SK-N-SH (cell line): ENCODE results near the gene TMEM202. TPM values are rescaled to one million over a fixed set of nuclear protein-coding genes. Genes with fewer than 3 reads are reported as not detected.

Source experiments
- CTCF ChIA-PET: fragments of 300-600, 350-600 bp; formaldehyde crosslinking; extraction: SDS; loops from one replicate; lab custom pipeline; 2021; lab: Yijun Ruan, JAX
- POLR2A ChIA-PET: fragments of 350-600 bp; sonication (Branson Sonifier 250); formaldehyde crosslinking; extraction: SDS; loops from one replicate; lab custom pipeline; 2020; ENCODE audit warnings: antibody characterized with exemption, inconsistent platforms; lab: Yijun Ruan, JAX
- DNase-seq: peaks from one replicate; pipeline ENCODE4 v3.0.0; 2012
- H2AFZ ChIP-seq: fragments of 200-600 bp; sonication (generic); 2 replicates; pipeline ENCODE4 v1.8.1; 2016; ENCODE audit warnings: antibody characterized with exemption, mild to moderate bottlenecking, low read depth
- H3F3A ChIP-seq: fragments of 200-600 bp; sonication (generic); replicated peaks from 2 replicates; pipeline ENCODE3; 2016; ENCODE audit warnings: antibody characterized with exemption, mild to moderate bottlenecking; ENCODE audit not compliant: insufficient read depth
- H3K27ac ChIP-seq, 2 experiments: fragments of 200-500 bp in 1 of 2; fragments of 200-600 bp in 1 of 2; sonication (Bioruptor generic) in 1 of 2; sonication (generic), shearing (Covaris generic) in 1 of 2; 2 replicates each; pipeline versions ENCODE4 v1.5.1 to v1.6.1; 2014 to 2016; ENCODE audit warnings: low read depth in 2 of 2, inconsistent platforms in 1 of 2, low read length in 1 of 2, mild to moderate bottlenecking in 1 of 2, mixed read lengths in 1 of 2
- H3K27me3 ChIP-seq: fragments of 200-600 bp; sonication (generic), shearing (Covaris generic); 2 replicates; pipeline ENCODE4 v1.6.1; 2016; ENCODE audit warnings: mixed run types; ENCODE audit not compliant: insufficient read depth
- H3K36me3 ChIP-seq, 2 experiments: fragments of 200-500 bp in 1 of 2; fragments of 200-600 bp in 1 of 2; sonication (Bioruptor generic) in 1 of 2; sonication (generic) in 1 of 2; replicated peaks in 1 of 2; 2 replicates each; pipeline versions ENCODE3 to v1.5.1; 2014 to 2016; ENCODE audit warnings: low read length in 1 of 2, mild to moderate bottlenecking in 1 of 2; ENCODE audit not compliant: insufficient read depth in 2 of 2, control insufficient read depth in 1 of 2
- H3K4me1 ChIP-seq, 2 experiments: fragments of 200-500 bp in 1 of 2; fragments of 200-600 bp in 1 of 2; sonication (Bioruptor generic) in 1 of 2; sonication (generic), shearing (Covaris generic) in 1 of 2; 2 replicates each; pipeline versions ENCODE4 v1.5.1 to v1.6.1; 2014 to 2016; ENCODE audit warnings: low read depth in 1 of 2, low read length in 1 of 2, mixed run types in 1 of 2; ENCODE audit not compliant: insufficient read depth in 2 of 2, control insufficient read depth in 1 of 2
- H3K4me2 ChIP-seq: fragments of 200-600 bp; sonication (generic), shearing (Covaris generic); 2 replicates; pipeline ENCODE4 v1.6.1; 2017; ENCODE audit warnings: mixed run types
- H3K4me3 ChIP-seq, 2 experiments: fragments of 200-500 bp in 1 of 2; fragments of 200-600 bp in 1 of 2; sonication (Bioruptor generic) in 1 of 2; sonication (generic), shearing (Covaris generic) in 1 of 2; 2 replicates each; pipeline versions ENCODE4 v1.5.1 to v1.8.1; 2014 to 2016; ENCODE audit warnings: low read depth in 2 of 2, inconsistent platforms in 1 of 2, low read length in 1 of 2, mild to moderate bottlenecking in 1 of 2, mixed read lengths in 1 of 2, moderate library complexity in 1 of 2
- H3K79me2 ChIP-seq: fragments of 200-600 bp; sonication (generic); 2 replicates; pipeline ENCODE4 v1.8.1; 2017; ENCODE audit warnings: mild to moderate bottlenecking; ENCODE audit not compliant: insufficient read depth
- H3K9ac ChIP-seq: fragments of 200-600 bp; sonication (generic); 2 replicates; pipeline ENCODE4 v1.6.1; 2017; ENCODE audit warnings: mixed run types
- H3K9me2 ChIP-seq: fragments of 200-600 bp; sonication (generic); 2 replicates; pipeline ENCODE4 v1.6.1; 2017; ENCODE audit warnings: mixed run types
- H3K9me3 ChIP-seq: fragments of 200-600 bp; sonication (generic); 2 replicates; pipeline ENCODE4 v1.6.1; 2017; ENCODE audit warnings: mixed run types, mild to moderate bottlenecking, moderate library complexity
- H4K20me1 ChIP-seq: fragments of 200-600 bp; sonication (generic); 2 replicates; pipeline ENCODE4 v1.6.1; 2017; ENCODE audit warnings: mild to moderate bottlenecking, mixed run types; ENCODE audit not compliant: insufficient read depth
- CHD2 ChIP-seq: fragments of 150-350 bp; IDR thresholded peaks from 2 replicates; pipeline ENCODE4 v1.6.1; 2018; ENCODE audit warnings: low read length; ENCODE audit not compliant: partially characterized antibody
- FOXJ3 ChIP-seq: sonication (generic); formaldehyde crosslinking; IDR thresholded peaks from 2 replicates; pipeline ENCODE4 v1.5.1; 2020; ENCODE audit warnings: mild to moderate bottlenecking, missing genetic modification reagents
- GABPA ChIP-seq: IDR thresholded peaks from 2 replicates; pipeline ENCODE4 v1.4.0; 2012; ENCODE audit warnings: low read depth, mild to moderate bottlenecking
- JUND ChIP-seq: IDR thresholded peaks from 2 replicates; pipeline ENCODE4 v1.4.0; 2012
- NFIC ChIP-seq: IDR thresholded peaks from 2 replicates; pipeline ENCODE4 v1.4.0; 2012; ENCODE audit warnings: borderline replicate concordance
- NRF1 ChIP-seq: IDR thresholded peaks from 2 replicates; pipeline ENCODE4 v1.6.1; 2012; ENCODE audit warnings: low read depth, mild to moderate bottlenecking, low read length
- RAD21 ChIP-seq: IDR thresholded peaks from 2 replicates; pipeline ENCODE4 v1.6.1; 2012; ENCODE audit warnings: mild to moderate bottlenecking, low read length
- RCOR1 ChIP-seq: fragments of 150-350 bp; IDR thresholded peaks from 2 replicates; pipeline ENCODE4 v1.6.1; 2017; ENCODE audit warnings: antibody characterized with exemption, low read length
- RXRA ChIP-seq: IDR thresholded peaks from 2 replicates; pipeline ENCODE4 v1.4.0; 2012; ENCODE audit warnings: low read depth, mild to moderate bottlenecking, borderline replicate concordance
- SMC3 ChIP-seq: IDR thresholded peaks from 2 replicates; pipeline ENCODE4 v1.6.1; 2012; ENCODE audit warnings: low read depth, low read length, improper control_type of control experiment
- TAF1 ChIP-seq: IDR thresholded peaks from 2 replicates; pipeline ENCODE4 v1.6.1; 2012; ENCODE audit warnings: low read depth, mild to moderate bottlenecking, low read length, moderate library complexity, borderline replicate concordance
- TCF12 ChIP-seq: IDR thresholded peaks from 2 replicates; pipeline ENCODE4 v1.4.0; 2012
- TEAD4 ChIP-seq: IDR thresholded peaks from 2 replicates; pipeline ENCODE4 v1.4.0; 2012; ENCODE audit warnings: mild to moderate bottlenecking, borderline replicate concordance; ENCODE audit not compliant: insufficient read depth
- YY1 ChIP-seq: IDR thresholded peaks from 2 replicates; pipeline ENCODE4 v1.4.0; 2012; ENCODE audit warnings: low read depth, mild to moderate bottlenecking
- WGBS: methylation state at CpG from one replicate; pipeline ENCODE4 v1.1.6; 2017; ENCODE audit warnings: low lambda C conversion rate; 5-methylcytosine and 5-hydroxymethylcytosine counted together
- polyA plus RNA-seq, 3 experiments: library from polyadenylated mRNA; depleted of rRNA; stranded (reverse); fragments of >200 nt; gene quantifications; 2 replicates each; pipeline ENCODE4 v1.2.3, GENCODE V29; 2012
- TF ChIP-seq, protein P1 (sequence below): IDR thresholded peaks from 2 replicates; pipeline ENCODE4; 2012
- TF ChIP-seq, protein P2 (sequence below): fragments of 150-350 bp; IDR thresholded peaks from 2 replicates; pipeline ENCODE4 v1.6.1; 2017; ENCODE audit warnings: antibody characterized with exemption, low read length, low read depth, borderline replicate concordance

The TMEM202 gene
- polyA plus RNA-seq, 1 of the 3 experiments (the other 2 are of a cell fraction) = not detected

DNA sequence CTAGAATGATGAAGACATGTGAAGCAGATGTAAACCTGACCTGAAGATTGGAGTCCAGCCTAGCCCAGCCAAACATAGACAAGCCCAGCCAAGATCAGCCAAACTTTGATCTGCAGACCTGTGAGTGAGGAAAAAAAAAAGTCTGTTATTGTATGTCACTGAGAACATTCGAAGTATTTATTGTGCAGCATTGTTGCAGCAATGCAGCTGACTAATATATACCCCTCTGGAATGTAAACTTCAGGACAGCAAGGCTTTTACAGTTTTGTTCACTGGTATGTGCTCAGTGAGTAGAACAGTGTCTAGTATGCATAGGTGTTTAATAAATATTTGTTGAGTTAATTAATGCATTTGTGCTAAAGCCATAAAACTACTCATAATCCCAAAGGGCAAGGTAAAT lies 23.4 kb downstream of the TMEM202 start:
- Histone ChIP-seq H3F3A (peaks cover 4% of the 10 kb centered on the region), H3K79me2 (no peaks in the 10 kb centered on the region), H3K4me3 (no peak overlapping the region), H3K9ac (no peak overlapping the region), H3K36me3 (no peaks in the 10 kb centered on the region), H3K4me2 (no peak overlapping the region), H4K20me1 (no peaks in the 10 kb centered on the region), H3K9me3 (peaks cover 6% of the 10 kb centered on the region; the same call in 1 of the 2 replicates), H3K4me1 (no peaks in the 10 kb centered on the region), H3K9me2 (no peaks in the 10 kb centered on the region), H3K27me3 (peaks cover 11% of the 10 kb centered on the region; the same call in 1 of the 2 replicates), H2AFZ (no peak overlapping the region), H3K27ac (no peak overlapping the region)
- POLR2A ChIA-PET = no interaction called here
- 0% methylated on average over 1 of the region's 1 CpG for WGBS
- CTCF ChIA-PET = no interaction called here
- TF ChIP-seq, protein P1, sequence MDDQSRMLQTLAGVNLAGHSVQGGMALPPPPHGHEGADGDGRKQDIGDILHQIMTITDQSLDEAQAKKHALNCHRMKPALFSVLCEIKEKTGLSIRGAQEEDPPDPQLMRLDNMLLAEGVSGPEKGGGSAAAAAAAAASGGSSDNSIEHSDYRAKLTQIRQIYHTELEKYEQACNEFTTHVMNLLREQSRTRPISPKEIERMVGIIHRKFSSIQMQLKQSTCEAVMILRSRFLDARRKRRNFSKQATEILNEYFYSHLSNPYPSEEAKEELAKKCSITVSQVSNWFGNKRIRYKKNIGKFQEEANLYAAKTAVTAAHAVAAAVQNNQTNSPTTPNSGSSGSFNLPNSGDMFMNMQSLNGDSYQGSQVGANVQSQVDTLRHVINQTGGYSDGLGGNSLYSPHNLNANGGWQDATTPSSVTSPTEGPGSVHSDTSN = no peak
- TF ChIP-seq RCOR1 (no peak), CHD2 (no peak), TEAD4 (no peak), NFIC (no peak), YY1 (no peak), FOXJ3 (CRISPR knock-in tag) (no peak), JUND (no peak), TCF12 (no peak)
- no peak for DNase-seq

DNA sequence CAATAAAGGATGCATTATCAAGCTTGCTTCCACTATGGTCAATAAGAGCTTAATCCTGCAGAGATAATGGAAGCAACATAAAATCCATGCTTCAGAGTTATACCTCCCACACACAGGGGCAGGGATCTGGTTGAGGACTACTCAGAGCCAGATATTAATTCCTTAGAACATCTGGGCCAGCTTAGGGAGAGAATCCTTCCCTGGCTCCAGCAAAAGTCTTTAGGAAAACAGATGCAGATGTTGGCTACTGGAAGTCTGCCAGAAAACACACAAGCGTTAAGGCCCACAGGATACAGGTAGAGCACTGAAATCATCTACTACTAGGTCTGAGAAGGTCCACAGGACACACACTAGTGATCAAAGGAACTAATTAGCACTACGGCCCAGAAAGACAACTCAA lies 25.2 kb downstream of the TMEM202 start:
- TF ChIP-seq, protein P2, sequence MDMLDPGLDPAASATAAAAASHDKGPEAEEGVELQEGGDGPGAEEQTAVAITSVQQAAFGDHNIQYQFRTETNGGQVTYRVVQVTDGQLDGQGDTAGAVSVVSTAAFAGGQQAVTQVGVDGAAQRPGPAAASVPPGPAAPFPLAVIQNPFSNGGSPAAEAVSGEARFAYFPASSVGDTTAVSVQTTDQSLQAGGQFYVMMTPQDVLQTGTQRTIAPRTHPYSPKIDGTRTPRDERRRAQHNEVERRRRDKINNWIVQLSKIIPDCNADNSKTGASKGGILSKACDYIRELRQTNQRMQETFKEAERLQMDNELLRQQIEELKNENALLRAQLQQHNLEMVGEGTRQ = no peak
- TF ChIP-seq SMC3 (no peak), JUND (no peak), FOXJ3 (CRISPR knock-in tag) (no peak), RXRA (no peak), TAF1 (no peak), GABPA (no peak), RAD21 (no peak), NRF1 (no peak)
- TF ChIP-seq, protein P1 = no peak
- no peak overlapping the region for H3K4me3 ChIP-seq
- H3K9me2 ChIP-seq = no peaks in the 10 kb centered on the region
- H3K4me2 ChIP-seq = no peak overlapping the region
- no peaks in the 10 kb centered on the region for H3K4me1 ChIP-seq
- H3K9me3 ChIP-seq = peaks cover 6% of the 10 kb centered on the region; the same call in 1 of the 2 replicates
- H3K9ac ChIP-seq = no peak overlapping the region
- no peak overlapping the region for H3K27ac ChIP-seq
- ChIA-PET CTCF (no interaction called here), POLR2A (no interaction called here)
- no peak overlapping the region for H2AFZ ChIP-seq
- peaks cover 11% of the 10 kb centered on the region; the same call in 1 of the 2 replicates for H3K27me3 ChIP-seq
- 24% methylated on average over 2 of the region's 2 CpGs for WGBS
- no peak for DNase-seq
- H3K79me2 ChIP-seq = no peaks in the 10 kb centered on the region
- H3K36me3 ChIP-seq = no peaks in the 10 kb centered on the region
- no peaks in the 10 kb centered on the region for H4K20me1 ChIP-seq
- peaks cover 4% of the 10 kb centered on the region for H3F3A ChIP-seq
